GM12878 (cell line): ENCODE results near the gene MARCHF10. TPM values are rescaled to one million over a fixed set of nuclear protein-coding genes. Genes with fewer than 3 reads are reported as not detected.

Experiments used
- ATAC-seq: fragments of 200-7000 bp; cut with Tn5 transposase; 3 replicates; pipeline ENCODE4 v1.9.1; 2020; ENCODE audit warnings: mild to moderate bottlenecking, moderate library complexity
- BruUV-seq: library from RNA; stranded (reverse); fragments of 400-500 nt; replicated peaks from 2 replicates; lab custom pipeline; 2021; lab: Mats Ljungman, UMichigan
- CTCF ChIA-PET: fragments of 300-600 bp; sonication (Branson Sonifier 250); formaldehyde crosslinking; extraction: SDS; loops from one replicate; lab custom pipeline; 2021; ENCODE audit warnings: inconsistent platforms; lab: Yijun Ruan, JAX
- POLR2A ChIA-PET: fragments of 350-600 bp; formaldehyde crosslinking; extraction: SDS; loops from one replicate; lab custom pipeline; 2021; ENCODE audit warnings: inconsistent platforms; lab: Charles Lee
- RAD21 ChIA-PET: fragments of 300-600 bp; sonication (Branson Sonifier 250); formaldehyde crosslinking; loops from one replicate; lab custom pipeline; 2023; ENCODE audit warnings: antibody characterized with exemption; ENCODE audit not compliant: unreplicated experiment; lab: Charles Lee
- SMC1A ChIA-PET: fragments of 300-600 bp; sonication (Branson Sonifier 250); formaldehyde crosslinking; loops from one replicate; lab custom pipeline; 2023; ENCODE audit not compliant: unreplicated experiment, uncharacterized antibody; lab: Charles Lee
- DNase-seq: peaks from one replicate; pipeline ENCODE4 v3.0.0-alpha.2; 2011; ENCODE audit warnings: low read depth, low spot score
- FAIRE-seq: peaks from 3 replicates; lab custom pipeline; 2011; peaks lifted over from hg19 to GRCh38; lab: Jason Lieb, UNC
- H2AFZ ChIP-seq: 2 replicates; pipeline ENCODE4 v1.6.0; 2011; ENCODE audit warnings: low read depth, low read length, control low read depth; ENCODE audit not compliant: control insufficient read depth
- H3K27ac ChIP-seq: 2 replicates; pipeline ENCODE4 v1.5.1; 2011; ENCODE audit warnings: control low read depth; ENCODE audit not compliant: control insufficient read depth, insufficient read depth
- H3K27me3 ChIP-seq, 2 experiments: replicated peaks in 1 of 2; 2 replicates each; pipeline versions ENCODE4 v1.6.0 to v1.6.1; 2011; ENCODE audit warnings: low read length in 1 of 2; ENCODE audit not compliant: control insufficient read depth in 2 of 2, insufficient read depth in 2 of 2
- H3K36me3 ChIP-seq, 2 experiments: 2 replicates each; pipeline ENCODE4 v1.5.1; 2011; ENCODE audit warnings: low read length in 1 of 2; ENCODE audit not compliant: control insufficient read depth in 2 of 2, insufficient read depth in 2 of 2
- H3K4me1 ChIP-seq: 2 replicates; pipeline ENCODE4 v1.6.1; 2011; ENCODE audit warnings: mild to moderate bottlenecking, low read length, moderate library complexity, mixed read lengths; ENCODE audit not compliant: control insufficient read depth, insufficient read depth
- H3K4me2 ChIP-seq: 2 replicates; pipeline ENCODE4 v1.6.0; 2011; ENCODE audit warnings: control low read depth; ENCODE audit not compliant: control insufficient read depth, insufficient read depth
- H3K4me3 ChIP-seq: fragments of 200-600 bp; sonication (generic); 2 replicates; pipeline ENCODE4 v1.5.1; 2016
- H3K79me2 ChIP-seq: 2 replicates; pipeline ENCODE4 v1.6.0; 2011; ENCODE audit warnings: low read length; ENCODE audit not compliant: control insufficient read depth, insufficient read depth
- H3K9ac ChIP-seq: 2 replicates; pipeline ENCODE4 v1.8.0; 2011; ENCODE audit warnings: low read length, control low read depth, mixed read lengths; ENCODE audit not compliant: control insufficient read depth, insufficient read depth
- H3K9me3 ChIP-seq: replicated peaks from 3 replicates; pipeline ENCODE4 v1.5.1; 2011; ENCODE audit warnings: mild to moderate bottlenecking, low read length; ENCODE audit not compliant: control insufficient read depth, insufficient read depth
- H4K20me1 ChIP-seq: 2 replicates; pipeline ENCODE4 v1.6.0; 2011; ENCODE audit not compliant: control insufficient read depth, insufficient read depth
- CBX3 ChIP-seq: fragments of 200-600 bp; sonication (generic); IDR thresholded peaks from 2 replicates; pipeline ENCODE4 v1.6.1; 2016; ENCODE audit warnings: low read depth, borderline replicate concordance
- EED ChIP-seq: sonication (generic); IDR thresholded peaks from 2 replicates; pipeline ENCODE4 v1.6.1; 2016; ENCODE audit warnings: antibody characterized with exemption, low read depth
- EGR1 ChIP-seq, 2 experiments: IDR thresholded peaks; 1 replicate in 1 of 2; 2 replicates in 1 of 2; pipeline ENCODE4 v1.6.1; 2011 to 2012; ENCODE audit warnings: low read depth in 2 of 2, low read length in 2 of 2, borderline replicate concordance in 1 of 2, mild to moderate bottlenecking in 1 of 2, moderate library complexity in 1 of 2
- ESRRA ChIP-seq: IDR thresholded peaks from 2 replicates; pipeline ENCODE4 v1.6.1; 2012; ENCODE audit warnings: mild to moderate bottlenecking, low read length, improper control_type of control experiment
- GATAD2B ChIP-seq: fragments of 450-650 bp; conservative IDR thresholded peaks from 2 replicates; pipeline ENCODE4 v1.6.1; 2017; ENCODE audit warnings: low read depth, mild to moderate bottlenecking, moderate library complexity
- KAT2A ChIP-seq: conservative IDR thresholded peaks from 2 replicates; pipeline ENCODE4 v1.6.1; 2011; ENCODE audit warnings: low read depth, low read length; ENCODE audit not compliant: control insufficient read depth
- NR2C2 ChIP-seq: IDR thresholded peaks from 2 replicates; pipeline ENCODE4 v1.6.1; 2011; ENCODE audit warnings: borderline replicate concordance, low read depth; ENCODE audit not compliant: control insufficient read depth, insufficient read length
- PML ChIP-seq: IDR thresholded peaks from 2 replicates; pipeline ENCODE4 v1.6.1; 2012; ENCODE audit warnings: low read length, inconsistent platforms
- SUZ12 ChIP-seq: fragments of 200-600 bp; sonication (generic); IDR thresholded peaks from one replicate; pipeline ENCODE4 v1.6.1; 2018; ENCODE audit warnings: antibody characterized with exemption, mild to moderate bottlenecking; ENCODE audit not compliant: unreplicated experiment
- YY1 ChIP-seq: IDR thresholded peaks from 2 replicates; pipeline ENCODE4 v1.6.1; 2011; ENCODE audit warnings: low read depth, mild to moderate bottlenecking, low read length
- ZZZ3 ChIP-seq: IDR thresholded peaks from 2 replicates; pipeline ENCODE4 v1.6.1; 2011; ENCODE audit warnings: low read depth; ENCODE audit not compliant: control insufficient read depth, insufficient read length
- WGBS: methylation state at CpG from one replicate; pipeline ENCODE4 v1.1.6; 2016; ENCODE audit warnings: low lambda C conversion rate; ENCODE audit not compliant: insufficient replicate concordance, insufficient coverage; ENCODE audit errors: missing lambda C conversion rate; 5-methylcytosine and 5-hydroxymethylcytosine counted together
- in situ Hi-C: fragments of 300-500 bp; cut with MboI; formaldehyde crosslinking; loops from 9 replicates; pipeline ENCODE4 v1.14.3; 2018; ENCODE audit warnings: mixed read lengths
- intact Hi-C: fragments of 100-400 bp; cut with micrococcal nuclease; formaldehyde crosslinking; loops from one replicate; pipeline ENCODE4 v1.14.2; 2022; ENCODE audit not compliant: unreplicated experiment
- polyA plus RNA-seq, 11 experiments: library from polyadenylated mRNA; depleted of rRNA in 4 of 11; unstranded in 6 of 11; stranded (reverse) in 5 of 11; fragments of >200 nt; fragmentation: Nextera tagmentation in 4 of 11; fragmentation: Illumina TruSeq in 1 of 11; extraction: Ambion mirVana in 4 of 11; extraction: Trizol in 1 of 11; gene quantifications; 1 replicate in 1 of 11; 2 replicates in 10 of 11; pipeline versions ENCODE4 v1.2.1 to v1.2.3, GENCODE V29; 2011 to 2016; ENCODE audit warnings: inconsistent platforms in 2 of 11, missing spikeins in 2 of 11, low read depth in 1 of 11
- total RNA-seq, 4 experiments: library from RNA; depleted of rRNA in 3 of 4; stranded (reverse); fragments of >200 nt in 3 of 4; fragmentation: Illumina TruSeq in 1 of 4; extraction: Trizol in 1 of 4; gene quantifications; 2 replicates each; pipeline versions ENCODE4 v1.2.1 to v1.2.3, GENCODE V29; 2013 to 2021
- TF ChIP-seq, protein P1 (sequence below): fragments of 450-650 bp; formaldehyde crosslinking; IDR thresholded peaks from 2 replicates; pipeline ENCODE4 v1.5.0; 2022; ENCODE audit warnings: mild to moderate bottlenecking, missing genetic modification characterization

The MARCHF10 gene
- total and polyA plus RNA-seq, 10 of the 15 experiments (the other 5 are each of a cell fraction or from before 2014, with no cell fraction given), result 0.11 to 0.24 TPM; not detected in 8

DNA sequence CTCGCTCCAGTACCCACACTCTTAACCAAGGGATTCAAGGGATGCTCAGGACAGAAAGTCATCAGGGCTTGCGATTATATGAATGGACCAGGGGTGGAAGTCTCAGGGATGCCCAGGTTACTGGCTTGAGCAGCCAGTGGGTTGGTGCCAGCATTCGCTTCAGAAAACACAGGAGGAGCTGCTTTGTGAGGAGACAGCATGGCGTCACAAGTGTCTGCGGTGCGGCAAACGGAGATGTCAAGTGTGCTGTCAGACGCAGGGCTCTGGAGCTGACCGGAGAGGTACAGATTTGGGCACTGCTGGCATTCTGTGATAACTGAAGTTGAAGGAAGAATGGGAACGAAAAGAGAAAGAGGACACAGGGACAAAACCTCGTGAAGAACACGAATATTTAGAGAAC lies 4.1 kb downstream of the MARCHF10 start:
- Histone ChIP-seq H3K36me3 (no peaks in the 10 kb centered on the region), H3K79me2 (no peaks in the 10 kb centered on the region), H3K27me3 (peaks cover 0 to 3% of the 10 kb centered on the region in 2 experiments; a peak in 3 of 4 replicates), H3K4me1 (no peaks in the 10 kb centered on the region), H3K4me3 (no peak overlapping the region), H3K9ac (no peak overlapping the region), H4K20me1 (no peaks in the 10 kb centered on the region), H3K9me3 (no peaks in the 10 kb centered on the region), H3K4me2 (no peak overlapping the region), H3K27ac (no peak overlapping the region), H2AFZ (no peak overlapping the region)
- in situ Hi-C loops (no loop called here), intact Hi-C loops (no loop called here)
- RAD21 ChIA-PET, result no interaction called here
- DNase-seq (no peak), ATAC-seq (no peak), FAIRE-seq (no peak)
- BruUV-seq, result no TSS peak
- CTCF ChIA-PET, result no interaction called here
- SMC1A ChIA-PET, result no interaction called here
- WGBS, result 43% methylated on average over 12 of the region's 12 CpGs
- POLR2A ChIA-PET, result no interaction called here
- TF ChIP-seq KAT2A (no peak), EED (no peak), EGR1 (IDR thresholded peaks at IDR 0.05; ENCODE audit: borderline replicate concordance in 1 of 2, low read depth in 2 of 2, low read length in 2 of 2) (no peak), GATAD2B (no peak), ZZZ3 (no peak), PML (no peak), CBX3 (no peak), SUZ12 (no peak), ESRRA (no peak), NR2C2 (no peak), YY1 (no peak)
- TF ChIP-seq, protein P1, sequence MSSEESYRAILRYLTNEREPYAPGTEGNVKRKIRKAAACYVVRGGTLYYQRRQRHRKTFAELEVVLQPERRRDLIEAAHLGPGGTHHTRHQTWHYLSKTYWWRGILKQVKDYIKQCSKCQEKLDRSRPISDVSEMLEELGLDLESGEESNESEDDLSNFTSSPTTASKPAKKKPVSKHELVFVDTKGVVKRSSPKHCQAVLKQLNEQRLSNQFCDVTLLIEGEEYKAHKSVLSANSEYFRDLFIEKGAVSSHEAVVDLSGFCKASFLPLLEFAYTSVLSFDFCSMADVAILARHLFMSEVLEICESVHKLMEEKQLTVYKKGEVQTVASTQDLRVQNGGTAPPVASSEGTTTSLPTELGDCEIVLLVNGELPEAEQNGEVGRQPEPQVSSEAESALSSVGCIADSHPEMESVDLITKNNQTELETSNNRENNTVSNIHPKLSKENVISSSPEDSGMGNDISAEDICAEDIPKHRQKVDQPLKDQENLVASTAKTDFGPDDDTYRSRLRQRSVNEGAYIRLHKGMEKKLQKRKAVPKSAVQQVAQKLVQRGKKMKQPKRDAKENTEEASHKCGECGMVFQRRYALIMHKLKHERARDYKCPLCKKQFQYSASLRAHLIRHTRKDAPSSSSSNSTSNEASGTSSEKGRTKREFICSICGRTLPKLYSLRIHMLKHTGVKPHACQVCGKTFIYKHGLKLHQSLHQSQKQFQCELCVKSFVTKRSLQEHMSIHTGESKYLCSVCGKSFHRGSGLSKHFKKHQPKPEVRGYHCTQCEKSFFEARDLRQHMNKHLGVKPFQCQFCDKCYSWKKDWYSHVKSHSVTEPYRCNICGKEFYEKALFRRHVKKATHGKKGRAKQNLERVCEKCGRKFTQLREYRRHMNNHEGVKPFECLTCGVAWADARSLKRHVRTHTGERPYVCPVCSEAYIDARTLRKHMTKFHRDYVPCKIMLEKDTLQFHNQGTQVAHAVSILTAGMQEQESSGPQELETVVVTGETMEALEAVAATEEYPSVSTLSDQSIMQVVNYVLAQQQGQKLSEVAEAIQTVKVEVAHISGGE (CRISPR knock-in tag), result no peak
